ENCODE data around the gene C1orf35.

Gene C1orf35

GRCh38 chr1:228079013-228079412, 24.1 kb downstream of the C1orf35 start:
- no peak overlapping the region for H3K4me3 ChIP-seq (ENCODE audit: low read length)
- no peaks in the 10 kb centered on the region for H3K9me3 ChIP-seq (ENCODE audit: insufficient read depth, low read depth, low read length)
- H3K36me3 ChIP-seq (ENCODE audit: insufficient read depth, low read depth, low read length): no peaks in the 10 kb centered on the region
- no peak overlapping the region for H3K27ac ChIP-seq (ENCODE audit: low read length)
- peaks cover 63% of the 10 kb centered on the region for H3K27me3 ChIP-seq (ENCODE audit: insufficient read depth, low read length)
- peaks cover 7% of the 10 kb centered on the region for H3K4me1 ChIP-seq (ENCODE audit: insufficient read depth, low read length)
- H3K9ac ChIP-seq (ENCODE audit: low read depth, low read length): no peak overlapping the region

DNA sequence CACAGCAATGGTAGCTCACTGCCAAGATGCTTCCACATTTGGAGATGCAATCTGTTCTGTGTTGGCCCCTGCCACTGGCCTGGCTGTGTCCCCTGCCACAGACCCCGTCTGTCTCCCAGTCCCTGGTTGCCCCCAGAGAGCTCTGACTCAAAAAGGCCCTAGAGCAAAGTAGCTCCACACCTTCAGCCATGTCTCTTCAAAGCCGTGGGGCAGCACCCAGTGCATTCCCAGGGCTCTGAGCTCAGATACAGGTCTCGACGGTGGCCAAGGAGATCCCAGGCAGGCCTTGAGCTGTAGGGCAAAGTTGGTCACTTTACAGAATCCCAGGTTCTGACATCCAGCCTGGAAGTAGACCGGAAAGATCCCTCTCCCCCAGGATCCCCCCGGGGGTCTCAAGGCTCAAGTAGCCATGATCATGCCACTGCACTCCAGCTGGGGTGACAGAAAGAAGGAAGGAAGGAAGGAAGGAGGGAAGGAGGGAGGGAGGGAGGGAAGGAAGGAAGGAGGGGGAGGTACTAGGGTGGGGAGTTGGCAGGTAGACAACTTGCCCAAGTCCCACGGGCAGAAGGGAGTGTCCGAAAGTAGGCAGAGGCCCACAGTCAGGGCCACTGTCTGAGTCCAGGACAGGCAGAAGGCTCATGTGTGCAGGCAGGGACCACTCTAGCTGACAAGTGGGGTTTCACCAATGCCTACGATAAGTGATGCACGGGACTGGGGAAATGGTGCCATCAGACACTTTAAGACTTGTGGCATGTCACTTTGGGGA, 25.4 kb downstream of the C1orf35 start:
- Histone ChIP-seq H3K27me3 (ENCODE audit: insufficient read depth, low read length) (peaks cover 76% of the 10 kb centered on the region), H3K36me3 (ENCODE audit: insufficient read depth, low read depth, low read length) (no peaks in the 10 kb centered on the region), H3K4me1 (ENCODE audit: insufficient read depth, low read length) (peaks cover 6% of the 10 kb centered on the region; the same call in 1 of the 2 replicates), H3K9ac (ENCODE audit: low read depth, low read length) (no peak overlapping the region), H3K27ac (ENCODE audit: low read length) (no peak overlapping the region), H3K4me3 (ENCODE audit: low read length) (no peak overlapping the region), H3K9me3 (ENCODE audit: insufficient read depth, low read depth, low read length) (no peaks in the 10 kb centered on the region)

DNA sequence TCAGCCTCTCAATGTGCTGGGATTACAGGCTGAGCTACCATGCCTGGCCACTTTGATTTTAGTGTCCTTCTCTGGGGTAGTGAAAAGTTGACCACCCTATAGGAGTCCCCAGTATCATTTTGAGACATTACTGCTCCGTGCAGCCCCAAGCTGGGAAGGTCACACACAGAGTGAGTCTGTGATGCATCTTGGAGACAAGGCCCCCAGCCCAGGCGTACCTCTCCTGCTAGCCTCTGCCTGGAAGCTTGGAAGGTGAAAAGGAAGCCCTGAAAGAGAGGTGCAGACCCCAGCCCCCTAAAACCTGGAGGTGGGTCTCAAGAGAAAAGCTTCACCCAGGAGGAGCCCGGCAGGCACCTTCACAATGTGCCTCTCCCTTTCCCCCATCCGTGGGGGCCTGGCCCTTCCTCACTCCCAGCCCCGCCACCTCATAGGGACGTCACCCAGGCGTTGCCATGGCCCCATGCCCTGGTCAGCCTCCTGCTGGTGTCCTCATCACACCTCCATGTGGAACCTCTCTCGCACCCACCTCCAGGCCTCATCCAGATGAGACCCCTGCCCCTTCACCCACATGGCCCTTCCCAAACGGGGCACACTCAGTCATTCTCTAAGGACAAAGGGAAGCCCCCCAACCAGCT, 26.2 kb downstream of the C1orf35 start:
- H3K27me3 ChIP-seq (ENCODE audit: insufficient read depth, low read length): peaks cover 84% of the 10 kb centered on the region
- H3K4me3 ChIP-seq (ENCODE audit: low read length): no peak overlapping the region
- no peak overlapping the region for H3K9ac ChIP-seq (ENCODE audit: low read depth, low read length)
- no peaks in the 10 kb centered on the region for H3K9me3 ChIP-seq (ENCODE audit: insufficient read depth, low read depth, low read length)
- no peaks in the 10 kb centered on the region for H3K36me3 ChIP-seq (ENCODE audit: insufficient read depth, low read depth, low read length)
- peaks cover 6% of the 10 kb centered on the region; the same call in 1 of the 2 replicates for H3K4me1 ChIP-seq (ENCODE audit: insufficient read depth, low read length)
- no peak overlapping the region for H3K27ac ChIP-seq (ENCODE audit: low read length)

DNA sequence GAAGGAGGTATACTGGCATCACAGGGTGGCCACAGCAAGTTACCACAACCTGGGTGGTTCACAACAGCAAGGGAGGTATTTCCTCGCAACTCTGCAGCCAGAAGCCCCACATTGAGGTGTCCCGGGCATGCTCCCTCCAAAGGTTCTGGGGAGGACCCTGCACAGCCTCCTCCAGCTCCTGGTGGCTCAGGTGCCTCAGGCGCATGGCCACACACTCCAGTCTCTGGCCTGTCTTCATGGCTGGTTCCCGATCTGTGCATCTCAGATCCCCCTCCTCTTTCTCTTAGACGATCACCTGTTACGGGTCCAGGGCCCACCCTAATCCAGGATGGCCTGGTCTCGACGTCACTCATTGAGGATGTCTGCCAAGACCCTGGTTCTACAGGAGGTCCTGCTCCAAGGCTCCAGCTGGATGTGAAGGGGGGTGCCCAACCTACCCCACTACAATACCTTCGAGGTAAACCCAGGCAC, 27.3 kb downstream of the C1orf35 start:
- Histone ChIP-seq H3K4me3 (ENCODE audit: low read length) (no peak overlapping the region), H3K9ac (ENCODE audit: low read depth, low read length) (no peak overlapping the region), H3K4me1 (ENCODE audit: insufficient read depth, low read length) (no peaks in the 10 kb centered on the region), H3K9me3 (ENCODE audit: insufficient read depth, low read depth, low read length) (no peaks in the 10 kb centered on the region), H3K27ac (ENCODE audit: low read length) (no peak overlapping the region), H3K36me3 (ENCODE audit: insufficient read depth, low read depth, low read length) (no peaks in the 10 kb centered on the region), H3K27me3 (ENCODE audit: insufficient read depth, low read length) (peaks cover 90% of the 10 kb centered on the region)

DNA sequence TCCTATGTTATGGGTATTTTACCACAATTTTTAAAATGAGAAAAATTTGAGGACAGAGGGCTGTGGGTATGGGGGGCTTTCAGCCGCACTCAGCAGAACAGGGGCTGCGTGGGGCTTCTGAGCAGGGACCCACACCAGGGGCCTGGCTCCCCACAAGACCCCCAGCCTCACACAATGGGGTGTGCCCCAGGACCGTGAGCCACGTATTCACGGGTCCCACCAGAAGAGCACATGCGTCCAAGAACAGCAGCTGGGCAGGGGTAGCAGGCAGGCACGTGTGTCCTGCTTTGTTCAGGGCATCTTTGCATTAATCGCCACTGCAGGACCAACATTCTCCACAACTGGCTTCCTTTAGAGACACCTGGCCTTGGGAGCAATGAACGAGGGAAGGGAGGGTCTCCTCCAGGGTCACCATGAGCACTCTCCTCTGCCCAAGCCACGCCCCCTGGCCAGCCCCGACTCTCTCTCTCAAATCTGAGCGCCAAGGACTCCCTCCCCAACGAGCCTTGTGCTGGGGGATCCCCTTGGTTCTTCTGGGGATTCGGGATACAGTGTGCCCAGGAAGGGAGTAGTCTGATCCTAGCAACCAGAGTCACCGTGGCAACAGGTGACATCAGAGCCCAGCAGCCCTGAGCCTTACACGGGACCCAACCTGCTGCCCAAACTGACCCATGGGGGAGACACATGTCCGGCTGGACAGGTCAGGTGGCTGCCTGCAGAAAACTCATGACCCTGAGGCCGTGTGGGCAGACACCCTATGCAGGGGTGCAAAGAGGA, 28.0 kb downstream of the C1orf35 start:
- Histone ChIP-seq H3K27me3 (ENCODE audit: insufficient read depth, low read length) (peaks cover 97% of the 10 kb centered on the region), H3K27ac (ENCODE audit: low read length) (no peak overlapping the region), H3K4me3 (ENCODE audit: low read length) (no peak overlapping the region), H3K9me3 (ENCODE audit: insufficient read depth, low read depth, low read length) (no peaks in the 10 kb centered on the region), H3K36me3 (ENCODE audit: insufficient read depth, low read depth, low read length) (no peaks in the 10 kb centered on the region), H3K9ac (ENCODE audit: low read depth, low read length) (no peak overlapping the region), H3K4me1 (ENCODE audit: insufficient read depth, low read length) (no peaks in the 10 kb centered on the region)

DNA sequence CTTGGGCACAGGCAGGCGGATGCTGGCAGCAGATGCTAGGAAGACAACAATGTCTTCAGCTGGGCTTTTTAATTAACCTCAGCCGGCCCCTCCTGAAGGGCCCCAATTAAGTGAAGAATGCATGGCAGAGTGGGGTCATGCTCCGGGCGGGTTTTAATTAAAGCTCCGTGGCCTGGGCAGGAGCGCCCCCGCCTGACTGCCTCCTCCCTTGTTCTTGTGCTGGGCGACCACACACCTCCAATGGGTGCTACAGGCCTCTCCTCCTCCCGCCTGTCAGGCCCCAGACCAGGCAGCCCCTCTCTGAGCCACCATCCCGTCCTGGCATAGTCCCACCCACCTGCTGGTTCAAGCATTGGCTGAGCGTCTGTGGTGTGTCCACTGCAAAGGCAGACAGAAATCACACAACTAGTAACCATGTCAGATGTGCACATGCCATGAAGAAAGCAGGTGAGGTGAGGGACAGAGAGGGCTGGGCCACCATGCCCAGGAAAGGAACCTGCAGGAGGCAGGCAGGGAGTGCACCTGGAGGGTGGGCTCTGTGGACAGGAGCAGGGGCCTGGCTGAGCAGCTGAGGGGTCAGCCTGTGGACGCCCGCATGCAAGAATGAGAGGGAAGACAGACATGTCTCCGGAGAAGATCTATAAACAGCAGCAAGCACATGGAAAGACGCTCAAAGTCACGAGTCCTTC, 29.1 kb downstream of the C1orf35 start:
- Histone ChIP-seq H3K27ac (ENCODE audit: low read length) (no peak overlapping the region), H3K4me3 (ENCODE audit: low read length) (no peak overlapping the region), H3K9me3 (ENCODE audit: insufficient read depth, low read depth, low read length) (no peaks in the 10 kb centered on the region), H3K4me1 (ENCODE audit: insufficient read depth, low read length) (no peaks in the 10 kb centered on the region), H3K9ac (ENCODE audit: low read depth, low read length) (no peak overlapping the region), H3K27me3 (ENCODE audit: insufficient read depth, low read length) (peaks cover 99% of the 10 kb centered on the region), H3K36me3 (ENCODE audit: insufficient read depth, low read depth, low read length) (no peaks in the 10 kb centered on the region)

- Histone ChIP-seq H3K4me1 (ENCODE audit: insufficient read depth, low read length) (no peaks in the 10 kb centered on the region), H3K4me3 (ENCODE audit: low read length) (no peak overlapping the region), H3K36me3 (ENCODE audit: insufficient read depth, low read depth, low read length) (no peaks in the 10 kb centered on the region), H3K9me3 (ENCODE audit: insufficient read depth, low read depth, low read length) (no peaks in the 10 kb centered on the region), H3K9ac (ENCODE audit: low read depth, low read length) (no peak overlapping the region), H3K27me3 (ENCODE audit: insufficient read depth, low read length) (peaks cover 100% of the 10 kb centered on the region), H3K27ac (ENCODE audit: low read length) (no peak overlapping the region)
These were observed 29.9 kb downstream of the C1orf35 start for GRCh38 chr1:228073061-228073856.

GRCh38 chr1:228072658-228073043, 30.5 kb downstream of the C1orf35 start:
- Histone ChIP-seq H3K9me3 (ENCODE audit: insufficient read depth, low read depth, low read length) (no peaks in the 10 kb centered on the region), H3K27me3 (ENCODE audit: insufficient read depth, low read length) (peaks cover 100% of the 10 kb centered on the region), H3K4me3 (ENCODE audit: low read length) (no peak overlapping the region), H3K9ac (ENCODE audit: low read depth, low read length) (no peak overlapping the region), H3K36me3 (ENCODE audit: insufficient read depth, low read depth, low read length) (no peaks in the 10 kb centered on the region), H3K27ac (ENCODE audit: low read length) (no peak overlapping the region), H3K4me1 (ENCODE audit: insufficient read depth, low read length) (no peaks in the 10 kb centered on the region)

DNA sequence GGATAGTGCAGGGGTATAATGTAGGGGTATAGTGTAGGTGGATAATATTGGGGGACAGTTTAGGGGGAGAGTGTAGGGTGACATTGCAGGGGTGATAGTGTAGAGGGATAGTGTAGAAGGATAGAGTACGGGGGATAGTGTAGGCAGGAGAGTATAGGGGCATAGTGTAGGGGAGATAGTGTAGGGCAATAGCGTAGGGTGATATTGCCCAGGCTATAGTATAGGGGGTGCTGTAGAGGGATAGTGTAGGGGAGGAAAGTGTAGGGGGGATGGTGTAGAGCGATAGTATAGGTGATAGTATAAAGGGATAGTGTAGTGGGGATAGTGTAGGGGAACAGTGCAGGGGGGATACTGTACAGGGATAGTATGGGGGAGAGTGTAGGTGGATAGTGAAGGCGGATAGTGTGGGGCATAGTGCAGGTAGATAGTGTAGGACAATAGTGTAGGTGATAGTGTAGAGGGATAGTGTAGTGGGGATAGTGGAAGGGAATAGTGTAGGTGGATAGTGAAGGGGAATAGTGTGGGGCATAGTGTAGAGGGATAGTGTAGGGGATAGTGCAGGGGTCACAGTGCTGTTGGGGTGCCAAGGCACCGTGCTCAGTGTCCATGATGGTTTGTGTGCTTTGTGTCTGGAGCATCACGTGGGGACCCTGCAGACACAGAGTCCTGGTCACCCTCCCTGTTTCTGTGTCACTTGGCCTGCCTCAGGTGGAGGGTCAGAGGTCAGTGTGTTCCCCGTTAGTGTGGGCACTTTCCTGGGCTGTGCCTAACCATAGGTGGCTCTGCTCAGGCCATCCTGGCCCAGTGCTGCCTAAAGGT, 31.1 kb downstream of the C1orf35 start:
- Histone ChIP-seq H3K36me3 (ENCODE audit: insufficient read depth, low read depth, low read length) (no peaks in the 10 kb centered on the region), H3K9ac (ENCODE audit: low read depth, low read length) (no peak overlapping the region), H3K4me1 (ENCODE audit: insufficient read depth, low read length) (no peaks in the 10 kb centered on the region), H3K9me3 (ENCODE audit: insufficient read depth, low read depth, low read length) (no peaks in the 10 kb centered on the region), H3K27me3 (ENCODE audit: insufficient read depth, low read length) (peaks cover 100% of the 10 kb centered on the region), H3K4me3 (ENCODE audit: low read length) (no peak overlapping the region), H3K27ac (ENCODE audit: low read length) (no peak overlapping the region)

- Histone ChIP-seq H3K9ac (ENCODE audit: low read depth, low read length) (no peak overlapping the region), H3K27me3 (ENCODE audit: insufficient read depth, low read length) (peaks cover 100% of the 10 kb centered on the region), H3K4me1 (ENCODE audit: insufficient read depth, low read length) (no peaks in the 10 kb centered on the region), H3K4me3 (ENCODE audit: low read length) (no peak overlapping the region), H3K9me3 (ENCODE audit: insufficient read depth, low read depth, low read length) (no peaks in the 10 kb centered on the region), H3K36me3 (ENCODE audit: insufficient read depth, low read depth, low read length) (no peaks in the 10 kb centered on the region), H3K27ac (ENCODE audit: low read length) (no peak overlapping the region)
These were observed 32.3 kb downstream of the C1orf35 start for GRCh38 chr1:228070851-228071250.
